G401 (cell line): ENCODE data around the gene TRAF3. TPM values are rescaled to one million over a fixed set of nuclear protein-coding genes. Genes with fewer than 3 reads are reported as not detected.

Experiments used
- DNase-seq: peaks from one replicate; pipeline ENCODE4 v3.0.0-alpha.2; 2015; ENCODE audit warnings: low spot score
- in situ Hi-C: cut with HindIII; loops from 2 replicates; pipeline ENCODE4 v1.10.0; 2016; ENCODE audit warnings: low sequenced_read_pairs, mixed read lengths
- total RNA-seq: library from RNA; depleted of rRNA; stranded (reverse); fragments of >200 nt; shearing (Covaris generic); gene quantifications from 2 replicates; pipeline ENCODE4 v1.2.3, GENCODE V29; 2014

Gene TRAF3
- total RNA-seq, 1 experiment from 2014 or later, result 45.5 TPM

DNA sequence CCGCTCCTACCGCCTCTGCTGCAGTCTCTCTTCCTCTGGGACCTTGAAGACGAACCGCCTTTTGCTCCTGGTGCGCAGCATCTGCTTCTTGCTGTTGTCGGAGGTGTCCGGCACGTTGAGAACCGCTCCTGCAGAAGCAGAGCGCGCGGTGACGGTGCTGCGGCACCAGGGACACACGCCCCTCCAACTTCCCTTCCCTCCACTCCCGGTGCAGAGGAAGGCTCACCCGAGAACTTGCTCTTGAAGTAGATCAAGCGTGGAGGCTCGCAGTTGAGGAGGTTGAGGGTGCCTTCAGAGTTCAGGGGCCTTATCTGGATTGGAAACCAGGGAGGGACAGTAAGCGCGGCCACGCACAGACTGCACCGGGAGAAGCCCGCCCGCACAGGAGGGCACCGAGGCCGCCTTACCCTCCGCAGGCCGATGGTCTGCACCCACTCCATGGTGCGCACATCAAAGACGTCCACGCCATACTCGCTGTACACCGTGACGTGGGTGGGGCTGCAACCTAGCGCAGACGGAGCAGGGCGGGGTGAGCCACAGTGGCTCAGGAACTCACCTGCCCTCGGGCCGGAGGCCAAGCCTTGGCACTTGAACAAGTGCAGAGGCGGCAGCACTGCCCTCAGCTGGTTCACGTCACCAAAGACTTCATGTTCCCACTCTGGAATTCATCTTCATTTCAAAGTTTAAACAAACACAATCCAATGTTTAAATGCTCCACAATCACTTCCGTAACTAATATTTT lies 162.7 kb downstream of the TRAF3 start:
- DNase-seq, result no peak
- in situ Hi-C loops, result no loop called here

DNA sequence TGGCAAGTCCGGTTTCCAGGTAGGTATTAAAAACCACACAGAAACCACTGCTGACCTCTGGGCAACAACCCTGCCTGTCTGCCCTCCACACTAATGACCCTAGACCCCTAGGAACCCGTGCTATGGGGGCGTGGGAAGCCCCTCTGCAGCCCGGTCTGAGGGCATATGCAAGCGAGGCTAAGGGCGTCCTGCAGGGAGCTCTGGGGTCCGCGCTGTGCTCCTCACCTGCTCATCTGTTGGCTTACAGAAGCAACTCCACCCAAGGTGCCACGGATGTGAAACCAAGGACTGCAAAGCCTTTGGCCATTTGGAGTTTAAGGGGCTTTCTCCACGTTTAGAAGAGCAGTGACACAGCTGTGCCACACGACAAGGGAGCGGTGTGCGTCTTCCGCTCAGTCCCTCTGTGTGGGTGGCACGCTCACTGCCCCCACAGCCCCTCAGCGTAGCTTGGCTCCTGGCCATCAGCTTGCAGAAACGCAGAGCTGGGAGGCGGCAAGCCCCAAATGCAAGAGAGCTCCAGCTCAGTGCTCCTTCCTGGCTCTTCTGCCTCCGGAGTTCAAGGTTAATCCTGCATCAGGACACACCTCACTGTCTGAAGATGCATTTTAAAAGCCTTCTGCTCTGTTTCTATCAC lies 163.6 kb downstream of the TRAF3 start:
- DNase-seq, result no peak
- in situ Hi-C loops, result no loop called here

GRCh38 chr14:102941419-102942011 lies 164.3 kb downstream of the TRAF3 start:
- in situ Hi-C loops, result no loop called here
- no peak for DNase-seq

GRCh38 chr14:102942069-102942468 lies 164.8 kb downstream of the TRAF3 start:
- DNase-seq, result no peak
- in situ Hi-C loops, result no loop called here

DNA sequence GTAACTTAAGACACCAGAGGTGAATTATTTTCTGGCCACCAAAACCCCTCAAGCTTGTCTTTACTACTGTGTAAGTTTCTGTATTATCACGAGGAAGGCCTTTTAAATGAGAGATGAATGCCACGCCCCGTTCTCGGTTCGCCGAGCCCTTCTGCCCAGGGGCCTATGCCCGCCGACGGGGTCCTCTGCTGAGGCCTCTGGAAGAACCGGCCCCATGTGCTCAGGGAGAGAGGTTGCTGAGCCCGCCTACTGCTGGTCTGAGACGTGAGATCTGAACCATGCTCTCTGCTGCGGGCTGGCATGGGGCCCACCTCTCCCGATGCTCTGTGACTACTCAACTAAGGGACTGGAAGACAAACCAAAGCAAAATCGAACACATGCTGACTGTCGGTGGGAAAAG lies 166.2 kb downstream of the TRAF3 start:
- in situ Hi-C loops, result no loop called here
- no peak for DNase-seq

GRCh38 chr14:102943979-102944378 lies 166.7 kb downstream of the TRAF3 start:
- in situ Hi-C loops, result no loop called here
- no peak for DNase-seq

DNA sequence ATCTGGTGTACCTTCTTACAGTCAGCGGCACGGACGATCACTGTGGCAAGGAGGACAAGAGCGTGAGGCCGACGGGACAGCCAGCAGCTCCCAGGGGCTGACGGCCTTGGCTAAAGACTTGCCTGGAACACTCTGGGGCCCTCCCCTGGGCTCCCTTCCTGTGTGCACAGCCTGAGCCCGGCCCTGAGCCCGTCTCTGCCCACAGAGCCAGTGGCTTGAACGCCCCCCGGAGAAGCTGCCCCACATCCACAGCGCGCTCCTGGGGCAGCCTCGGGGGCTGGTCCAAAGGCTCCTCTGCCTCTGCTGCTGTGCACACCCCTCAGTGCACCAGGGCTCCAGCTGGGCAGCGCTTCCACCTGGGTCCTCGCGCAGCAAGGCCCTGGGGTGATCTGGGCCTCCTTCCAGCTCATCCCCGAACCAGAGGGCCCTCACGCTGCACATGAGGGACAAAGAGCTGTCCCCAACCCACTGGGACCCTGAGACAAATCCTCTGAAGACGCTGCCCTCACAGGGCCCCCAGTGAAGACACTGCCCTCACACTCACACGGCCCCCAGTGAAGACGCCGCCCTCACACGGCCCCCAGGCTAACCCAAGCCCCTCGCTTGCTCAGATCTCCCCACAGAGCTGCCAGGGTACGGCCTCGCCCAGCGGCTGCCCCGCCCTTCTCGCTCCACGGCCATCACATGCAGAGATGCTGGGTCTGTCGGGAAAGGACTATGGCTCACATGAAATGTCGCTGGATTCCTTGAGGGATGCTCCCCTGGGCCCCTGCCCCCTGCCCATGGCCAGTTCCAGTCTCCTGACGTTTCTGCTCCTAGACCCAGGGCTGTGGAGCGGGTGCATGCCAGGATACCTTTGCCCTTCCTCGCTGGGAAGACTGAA lies 167.4 kb downstream of the TRAF3 start:
- in situ Hi-C loops, result no loop called here
- no peak for DNase-seq

DNA sequence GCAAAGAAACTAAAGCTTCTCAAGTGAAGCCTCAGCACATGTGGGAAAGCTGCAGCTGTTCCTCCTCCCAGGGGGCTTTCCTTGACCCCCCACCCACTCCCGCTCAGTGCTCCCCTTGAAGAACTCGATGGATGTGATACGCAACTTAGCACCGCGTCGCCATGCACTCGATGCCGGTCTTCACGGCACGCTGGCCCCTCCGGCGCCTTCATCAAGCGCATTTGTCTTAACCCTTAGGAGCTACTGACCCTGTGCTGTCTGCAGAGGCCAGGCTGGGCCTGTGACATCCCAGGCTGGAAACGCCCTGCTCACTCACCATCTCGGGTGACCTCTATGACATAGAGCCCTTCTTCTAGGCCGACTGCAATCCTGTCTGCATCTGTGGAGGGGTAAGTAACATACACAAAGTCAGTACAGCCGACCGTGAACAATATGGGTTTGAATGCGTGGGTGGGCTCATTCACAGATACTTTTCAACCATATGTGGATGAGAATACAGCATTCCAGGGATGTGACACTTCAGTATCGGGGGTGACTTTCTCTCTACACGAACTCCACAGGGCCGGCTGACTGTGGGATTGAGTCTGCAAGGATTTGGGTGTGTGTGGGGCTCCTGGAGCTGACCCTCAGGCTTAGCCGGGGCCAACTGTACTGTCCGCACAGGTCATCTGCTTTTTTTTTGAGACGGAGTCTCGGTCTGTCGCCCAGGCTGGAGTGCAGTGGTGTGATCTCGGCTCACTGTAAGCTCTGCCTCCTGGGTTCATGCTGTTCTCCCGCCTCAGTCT lies 168.3 kb downstream of the TRAF3 start:
- in situ Hi-C loops, result no loop called here

DNA sequence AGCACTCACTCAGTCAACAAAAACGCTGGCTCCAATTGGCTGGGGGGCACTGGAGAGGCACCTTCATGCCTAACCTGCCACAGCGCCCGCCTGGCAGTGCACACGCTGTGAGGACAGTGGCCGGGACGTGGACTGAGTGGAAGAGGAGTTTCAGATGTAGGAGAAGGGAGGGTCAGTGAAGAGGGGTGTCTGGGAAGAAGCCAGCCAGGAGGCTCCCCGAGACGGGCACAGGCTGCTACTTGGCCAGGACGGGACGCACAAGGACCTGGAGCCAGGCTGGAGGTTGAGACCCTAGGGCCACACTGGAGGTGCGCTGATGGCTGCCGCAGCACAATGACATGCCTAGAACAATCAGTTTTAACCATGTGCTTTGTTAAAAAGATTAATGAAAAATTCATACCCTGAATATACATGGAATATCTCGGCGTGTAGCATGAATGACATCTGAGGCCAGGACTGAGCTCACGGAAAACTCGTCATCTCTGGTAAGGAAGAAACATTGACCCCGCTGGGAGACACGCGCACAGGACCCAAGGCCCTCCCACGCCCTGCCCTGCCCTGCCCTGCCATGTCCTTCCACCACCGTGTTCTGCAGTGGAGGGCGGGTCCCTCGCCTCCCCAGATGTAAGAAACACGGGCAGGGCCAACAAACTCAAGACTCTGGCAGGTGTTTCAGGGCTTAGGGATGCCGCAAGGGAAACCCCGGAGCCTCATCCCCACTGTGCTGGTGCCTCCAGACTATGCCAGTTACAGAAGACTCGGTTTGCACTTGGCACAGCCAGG lies 170.3 kb downstream of the TRAF3 start:
- in situ Hi-C loops, result no loop called here

More for the DNA sequence above, 168.3 kb downstream of the TRAF3 start:
- DNase-seq, result no peak

DNA sequence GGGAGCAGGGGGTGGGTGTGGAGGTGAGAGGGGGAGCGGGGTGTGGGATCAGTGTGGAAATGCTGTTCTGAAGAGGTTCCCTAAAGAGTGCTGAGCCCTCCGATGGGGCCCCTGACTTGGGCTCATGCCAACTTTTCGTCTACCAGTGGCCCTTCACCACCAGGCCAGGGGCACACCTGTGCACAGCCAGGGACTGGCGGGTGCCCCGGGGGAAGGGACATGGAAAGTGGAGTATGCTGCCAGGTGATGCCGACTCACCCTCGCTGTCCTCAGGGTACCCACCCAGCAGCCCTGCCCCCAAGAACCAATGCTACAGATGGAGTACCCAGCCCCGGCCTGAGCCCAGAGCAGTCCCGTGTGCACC lies 171.4 kb downstream of the TRAF3 start:
- in situ Hi-C loops, result no loop called here
- DNase-seq, result no peak

More for the DNA sequence above, 170.3 kb downstream of the TRAF3 start:
- no peak for DNase-seq

GRCh38 chr14:102949062-102949800 lies 172.0 kb downstream of the TRAF3 start:
- no peak for DNase-seq
- in situ Hi-C loops, result no loop called here

DNA sequence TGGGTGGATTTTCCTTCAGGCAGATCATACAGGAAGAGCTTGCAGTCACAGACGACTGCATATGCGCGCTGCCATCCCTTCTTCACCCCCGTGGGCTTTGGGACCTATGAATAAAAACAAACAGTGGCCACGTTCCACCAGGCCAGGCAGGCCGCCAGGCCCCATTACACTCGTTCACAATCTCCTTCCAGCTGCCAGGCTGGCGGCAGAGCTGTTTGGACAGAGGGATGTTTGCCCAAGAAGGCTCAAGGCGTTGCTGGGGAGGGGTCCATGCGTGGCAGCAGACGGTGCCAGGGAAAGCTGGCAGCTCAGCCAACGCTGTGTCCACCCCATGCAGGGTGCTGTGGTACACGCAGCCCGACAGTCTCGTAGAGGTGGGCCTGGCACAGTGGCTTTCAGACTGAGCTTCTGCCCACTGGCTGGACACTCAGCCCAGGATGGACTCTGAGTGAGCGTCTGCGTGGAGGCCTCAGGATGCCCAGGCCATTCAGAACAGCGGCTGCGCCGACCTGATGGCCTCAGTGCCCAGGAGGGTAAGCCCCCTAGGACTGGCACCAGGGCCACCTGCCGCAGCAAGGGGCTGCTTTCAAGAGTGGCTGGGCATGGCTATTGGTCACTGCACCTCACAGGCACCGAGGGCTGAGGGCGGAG lies 172.7 kb downstream of the TRAF3 start:
- DNase-seq, result peak; percentile 68
- in situ Hi-C loops, result no loop called here

DNA sequence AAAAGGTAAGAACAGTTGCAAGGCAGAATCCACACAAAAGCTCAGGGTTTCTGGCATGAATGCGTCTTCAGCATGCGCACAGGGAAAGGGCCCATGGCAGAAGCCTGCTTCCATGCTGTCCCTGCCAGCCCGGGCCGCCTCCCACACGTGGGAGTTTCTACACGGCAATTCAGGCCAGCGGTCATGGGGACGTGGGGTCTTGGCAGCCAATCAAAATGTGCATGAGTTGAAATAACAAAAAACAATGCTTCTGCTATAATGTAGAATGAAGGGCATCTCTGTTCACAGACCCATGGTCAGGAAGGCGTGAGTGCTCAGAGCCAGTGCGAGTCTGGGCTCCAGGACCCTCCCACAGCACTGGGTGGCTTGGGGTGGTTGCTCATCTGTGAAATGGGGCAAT lies 173.8 kb downstream of the TRAF3 start:
- in situ Hi-C loops, result no loop called here
- DNase-seq, result no peak

DNA sequence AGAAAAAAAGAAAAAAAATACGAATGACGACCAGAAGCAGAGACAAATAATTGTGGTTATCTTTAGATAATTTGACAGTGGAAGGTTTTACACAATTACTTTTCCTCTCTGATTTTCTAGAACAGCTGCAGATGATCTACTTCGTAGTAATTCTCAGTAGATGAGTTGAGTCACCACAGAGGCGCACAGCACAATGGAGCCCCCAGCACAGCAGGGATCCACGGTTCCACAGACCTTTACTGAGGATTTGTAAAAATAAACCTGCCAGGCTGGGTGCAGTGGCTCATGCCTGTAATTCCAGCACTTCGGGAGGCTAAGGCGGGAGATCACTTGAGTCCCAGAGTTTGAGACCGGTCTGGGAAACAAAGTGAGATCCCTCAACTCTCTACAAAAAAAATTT lies 174.6 kb downstream of the TRAF3 start:
- no peak for DNase-seq
- in situ Hi-C loops, result no loop called here

- no peak for DNase-seq
- in situ Hi-C loops, result no loop called here
Observed at GRCh38 chr14:102952276-102952675, 175.0 kb downstream of the TRAF3 start.

DNA sequence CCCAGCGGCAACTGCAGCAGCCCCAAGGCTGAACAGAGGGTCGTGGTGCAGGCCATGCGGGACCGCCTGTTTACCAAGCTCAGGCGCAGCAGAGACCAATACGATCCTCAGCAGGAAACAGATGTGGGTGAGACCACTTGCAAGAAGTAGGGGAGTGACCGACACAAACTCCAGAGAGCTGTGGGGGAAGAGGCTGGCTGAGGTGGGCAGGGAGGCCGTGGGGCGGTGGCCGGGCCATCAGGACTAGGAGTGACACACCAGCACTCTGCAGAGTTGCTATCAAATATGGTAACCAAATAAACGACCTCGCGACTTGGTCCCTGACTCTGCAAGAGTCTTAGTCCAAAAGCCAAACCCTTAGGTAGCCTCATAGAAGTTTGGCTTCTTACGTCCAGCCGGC lies 175.9 kb downstream of the TRAF3 start:
- DNase-seq, result no peak
- in situ Hi-C loops, result no loop called here

DNA sequence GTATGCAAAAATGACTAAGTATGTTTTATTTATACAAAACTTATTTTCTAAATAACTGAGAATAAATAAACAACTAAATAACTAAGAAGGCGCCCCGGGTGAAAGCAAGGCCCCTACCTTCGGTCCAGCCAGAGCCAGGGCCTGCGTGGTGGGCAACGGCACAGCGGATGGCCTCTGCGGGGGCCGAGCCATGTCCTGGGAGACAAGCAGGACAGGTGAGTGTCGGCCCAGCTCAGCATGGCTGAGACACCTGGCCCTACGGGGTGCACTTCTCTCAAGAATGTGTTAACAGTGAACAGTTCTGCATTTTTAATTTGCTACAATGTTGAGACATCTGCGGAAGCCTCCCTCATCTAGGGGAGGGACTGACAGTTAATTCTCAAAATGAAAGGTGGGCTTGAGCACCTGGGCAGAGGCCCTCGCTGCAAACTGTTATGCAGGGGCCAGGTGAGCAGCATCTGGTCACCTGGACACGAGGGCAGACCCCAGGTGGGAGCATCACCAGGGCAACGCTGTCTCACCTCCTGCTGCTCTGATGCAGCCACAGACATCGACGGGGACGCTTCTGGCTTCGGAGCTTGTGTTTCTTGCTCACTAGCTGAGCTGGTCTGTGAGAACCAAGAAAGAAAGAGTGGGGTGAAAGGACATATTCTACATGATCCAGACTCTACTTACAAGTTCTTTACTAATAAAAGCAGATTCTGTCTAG lies 177.0 kb downstream of the TRAF3 start:
- in situ Hi-C loops, result no loop called here
- no peak for DNase-seq
